Transverse colon (tissue), 4 donors: Measurements from ENCODE around the gene CHD1L. TPM values are rescaled to one million over a fixed set of nuclear protein-coding genes. Genes with fewer than 3 reads are reported as not detected.
"Not testable (repeated sequence)": the region's sequence is repeated elsewhere in the genome, so short reads cannot be mapped to it uniquely, and the experiment has no call there.

ENCODE experiments used
- DNase-seq: peaks from one replicate; pipeline ENCODE4 v3.0.0-alpha.2; 2019
- H3K27ac ChIP-seq, 4 donors: fragments of 200-600 bp; sonication (generic); 2 replicates each; pipeline ENCODE4 v1.5.1; 2016 to 2018; ENCODE audit warnings: inconsistent platforms in 4 of 4
- H3K27me3 ChIP-seq: fragments of 200-600 bp; sonication (generic); 2 replicates; pipeline ENCODE4 v1.5.1; 2017; ENCODE audit warnings: inconsistent platforms
- H3K36me3 ChIP-seq, 4 donors: fragments of 200-600 bp; sonication (generic); 2 replicates each; pipeline ENCODE4 v1.5.1; 2017 to 2019; ENCODE audit warnings: inconsistent platforms in 4 of 4
- H3K4me1 ChIP-seq, 4 donors: fragments of 200-600 bp; sonication (generic); 2 replicates each; pipeline ENCODE4 v1.5.1; 2017 to 2020; ENCODE audit warnings: inconsistent platforms in 4 of 4
- H3K4me3 ChIP-seq, 4 donors: fragments of 200-600 bp; sonication (generic); 1 replicate in 1 of 4; 2 replicates in 3 of 4; pipeline versions ENCODE4 v1.5.1 to v1.6.1; 2017 to 2019; ENCODE audit warnings: inconsistent platforms in 4 of 4
- H3K9me3 ChIP-seq, 2 donors: fragments of 200-600 bp; sonication (generic); 2 replicates each; pipeline ENCODE4 v1.5.1; 2017 to 2019; ENCODE audit warnings: inconsistent platforms in 2 of 2
- EP300 ChIP-seq: sonication (generic); formaldehyde crosslinking; IDR thresholded peaks from one replicate; pipeline ENCODE4 v1.6.1; 2017; ENCODE audit warnings: antibody characterized with exemption, low read depth
- POLR2A ChIP-seq: fragments of 450-650 bp; IDR thresholded peaks from one replicate; pipeline ENCODE4 v1.6.1; 2016; ENCODE audit warnings: antibody characterized with exemption, mild to moderate bottlenecking, moderate library complexity
- POLR2AphosphoS5 ChIP-seq, 3 donors: sonication (generic); formaldehyde crosslinking; IDR thresholded peaks; one replicate each; pipeline ENCODE4 v1.6.1; 2016; ENCODE audit warnings: antibody characterized with exemption in 3 of 3
- WGBS, 2 donors: methylation state at CpG; one replicate each; pipeline ENCODE4 v1.1.5; 2018; ENCODE audit warnings: low coverage in 1 of 2; 5-methylcytosine and 5-hydroxymethylcytosine counted together
- in situ Hi-C, 4 donors: fragments of 200-750 bp; cut with MboI; loops; one replicate each; pipeline versions ENCODE4 v1.15.0 to v1.15.1; 2017; ENCODE audit warnings: low sequenced_read_pairs in 3 of 4, low pct_ligation_motif_present in 1 of 4, low pct_unique_long_range_greater_than_20kb in 1 of 4
- intact Hi-C: fragments of 100-400 bp; cut with DNase I; formaldehyde crosslinking; loops from one replicate; pipeline ENCODE4 v1.15.1; 2023; ENCODE audit warnings: low total_unique reads
- total RNA-seq, 4 donors: library from RNA; depleted of rRNA; stranded (reverse); fragments of >200 nt; gene quantifications; one replicate each; pipeline ENCODE4 v1.1.0, GENCODE V29; 2016
- TF ChIP-seq, protein P1 (sequence below), 5 experiments: fragments of 200-600 bp in 3 of 5; fragments of 450-650 bp in 2 of 5; sonication (generic) in 3 of 5; IDR thresholded peaks; 1 replicate in 2 of 5; 2 replicates in 3 of 5; pipeline ENCODE4 v1.5.1; 2016 to 2017; ENCODE audit warnings: antibody characterized with exemption in 5 of 5, inconsistent platforms in 3 of 5, mild to moderate bottlenecking in 2 of 5, moderate library complexity in 1 of 5

The CHD1L gene
- total RNA-seq, 4 donors from 2014 or later = 27.1 to 32.9 (median 30.1) TPM

DNA sequence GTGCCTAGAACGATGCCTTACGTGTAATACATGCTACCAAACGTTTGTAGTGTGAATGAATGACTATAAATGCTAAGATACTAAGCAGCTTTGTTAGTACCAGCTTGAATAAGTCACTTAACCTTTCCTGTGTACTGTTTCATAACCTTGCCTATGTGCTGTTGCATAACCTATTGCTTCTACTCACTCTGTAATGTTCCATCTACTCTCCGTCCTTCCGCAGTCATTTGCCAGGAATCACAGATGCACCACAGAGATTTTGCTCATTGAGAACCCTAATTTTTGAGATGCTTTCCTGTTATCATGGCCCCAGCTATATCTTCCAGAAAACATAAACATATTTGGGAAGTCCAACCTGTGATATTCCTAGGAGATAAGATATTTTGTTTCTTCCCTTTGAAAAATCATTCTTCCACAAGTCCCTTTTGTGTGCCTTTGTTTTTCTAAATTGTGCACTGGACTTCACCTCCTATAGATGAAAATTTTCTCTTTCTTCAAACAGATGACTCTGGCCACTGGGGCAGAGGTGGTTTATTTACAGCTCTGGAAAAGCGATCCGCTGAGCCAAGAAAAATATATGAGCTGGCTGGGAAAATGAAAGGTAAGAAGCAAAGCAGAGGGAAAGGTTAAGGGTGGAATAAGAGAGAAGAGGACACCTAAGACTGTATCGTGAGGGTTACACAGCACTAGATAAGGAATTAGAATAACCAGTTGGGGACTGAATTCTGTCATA, 44.8 kb downstream of the CHD1L start:
- Histone ChIP-seq H3K36me3 (peaks cover 0 to 63% (median 20%) of the 10 kb centered on the region in 4 donors), H3K9me3 (no peaks in the 10 kb centered on the region), H3K27me3 (no peaks in the 10 kb centered on the region), H3K27ac (no peak overlapping the region), H3K4me3 (no peak overlapping the region), H3K4me1 (no peaks in the 10 kb centered on the region)
- no peak for DNase-seq
- in situ Hi-C loops (loop anchor here in 3 of 4 donors (25.0 kb wide), 1 partner anchor 350 kb away; no protein-coding TSS in a partner anchor), intact Hi-C loops (no loop called here)
- 95% methylated on average over 7 to 8 of the region's 8 CpGs for WGBS, 2 donors
- TF ChIP-seq POLR2AphosphoS5 (IDR thresholded peaks at IDR 0.05) (no peak), EP300 (no peak), POLR2A (no peak)
- TF ChIP-seq, protein P1, sequence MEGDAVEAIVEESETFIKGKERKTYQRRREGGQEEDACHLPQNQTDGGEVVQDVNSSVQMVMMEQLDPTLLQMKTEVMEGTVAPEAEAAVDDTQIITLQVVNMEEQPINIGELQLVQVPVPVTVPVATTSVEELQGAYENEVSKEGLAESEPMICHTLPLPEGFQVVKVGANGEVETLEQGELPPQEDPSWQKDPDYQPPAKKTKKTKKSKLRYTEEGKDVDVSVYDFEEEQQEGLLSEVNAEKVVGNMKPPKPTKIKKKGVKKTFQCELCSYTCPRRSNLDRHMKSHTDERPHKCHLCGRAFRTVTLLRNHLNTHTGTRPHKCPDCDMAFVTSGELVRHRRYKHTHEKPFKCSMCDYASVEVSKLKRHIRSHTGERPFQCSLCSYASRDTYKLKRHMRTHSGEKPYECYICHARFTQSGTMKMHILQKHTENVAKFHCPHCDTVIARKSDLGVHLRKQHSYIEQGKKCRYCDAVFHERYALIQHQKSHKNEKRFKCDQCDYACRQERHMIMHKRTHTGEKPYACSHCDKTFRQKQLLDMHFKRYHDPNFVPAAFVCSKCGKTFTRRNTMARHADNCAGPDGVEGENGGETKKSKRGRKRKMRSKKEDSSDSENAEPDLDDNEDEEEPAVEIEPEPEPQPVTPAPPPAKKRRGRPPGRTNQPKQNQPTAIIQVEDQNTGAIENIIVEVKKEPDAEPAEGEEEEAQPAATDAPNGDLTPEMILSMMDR (IDR thresholded peaks at IDR 0.05) = no peak

DNA sequence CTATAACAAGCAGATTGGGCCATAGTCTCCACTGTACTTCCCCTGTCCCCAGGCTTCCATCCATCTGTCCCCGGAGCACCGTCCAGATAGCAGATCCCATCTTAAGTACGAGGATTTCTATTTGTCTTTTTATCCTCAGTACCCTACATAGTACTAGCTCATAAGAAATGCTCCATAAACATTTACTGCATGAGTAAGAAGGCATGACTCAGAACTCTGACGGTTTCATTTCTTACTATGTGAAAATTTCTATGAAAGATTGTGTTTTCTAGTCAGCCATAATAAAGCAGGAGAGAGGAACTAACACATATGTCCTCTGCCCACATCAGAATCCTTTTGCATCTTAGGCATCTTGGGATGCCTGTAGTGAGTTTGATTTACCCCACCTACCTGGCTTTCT, 49.5 kb downstream of the CHD1L start:
- TF ChIP-seq EP300 (no peak), POLR2AphosphoS5 (IDR thresholded peaks at IDR 0.05) (no peak), POLR2A (no peak)
- TF ChIP-seq, protein P1 (IDR thresholded peaks at IDR 0.05) = no peak
- H3K36me3 ChIP-seq = peaks cover 0 to 82% (median 24%) of the 10 kb centered on the region in 4 donors

DNA sequence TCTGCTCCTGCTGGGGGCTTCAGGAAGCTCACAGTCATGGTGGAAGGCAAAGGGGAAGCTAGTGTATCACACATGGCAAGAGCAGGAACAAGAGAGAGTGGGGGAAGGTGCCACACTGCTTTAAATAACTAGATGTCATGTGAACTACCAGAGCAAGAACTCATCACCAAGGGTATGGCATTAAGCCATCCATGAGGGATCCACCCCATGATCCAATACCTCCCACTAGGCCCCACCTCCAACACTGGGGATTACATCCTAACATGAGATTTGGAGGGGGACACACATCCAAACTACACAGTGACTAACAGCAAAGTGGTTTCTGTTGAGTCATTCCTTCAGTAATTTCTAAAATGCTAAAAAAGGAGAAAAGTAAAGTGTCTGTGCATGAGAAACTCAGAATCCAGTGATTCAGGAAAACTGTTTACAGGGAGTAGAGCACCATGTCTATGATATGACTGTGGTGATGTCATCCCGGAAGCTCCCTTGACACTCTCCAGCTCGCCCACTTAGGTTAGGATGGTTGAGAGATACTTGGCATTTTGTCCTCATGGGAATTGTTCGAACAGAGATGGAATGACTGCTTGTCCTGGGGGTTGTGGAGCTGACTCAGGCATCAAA, 50.3 kb downstream of the CHD1L start:
- TF ChIP-seq EP300 (no peak), POLR2AphosphoS5 (IDR thresholded peaks at IDR 0.05) (no peak), POLR2A (no peak)
- TF ChIP-seq, protein P1 (IDR thresholded peaks at IDR 0.05) = no peak
- Histone ChIP-seq H3K4me3 (no peak overlapping the region), H3K27ac (no peak overlapping the region), H3K27me3 (no peaks in the 10 kb centered on the region), H3K4me1 (peaks cover 0 to 3% (median 0%) of the 10 kb centered on the region in 4 donors), H3K36me3 (peaks cover 0 to 82% (median 21%) of the 10 kb centered on the region in 4 donors), H3K9me3 (no peaks in the 10 kb centered on the region)
- WGBS, 2 donors = 77 to 82% methylated on average over 3 of the region's 3 CpGs
- in situ Hi-C loops (loop anchor here in 3 of 4 donors (25.0 kb wide), 1 partner anchor 345 kb away; no protein-coding TSS in a partner anchor), intact Hi-C loops (no loop called here)
- no peak for DNase-seq

More for the DNA sequence above, 49.5 kb downstream of the CHD1L start:
- H3K4me1 ChIP-seq = peaks cover 0 to 3% (median 0%) of the 10 kb centered on the region in 4 donors
- no peak overlapping the region for H3K27ac ChIP-seq
- 57 to 83% methylated on average over 1 to 4 of the region's 4 CpGs for WGBS, 2 donors
- in situ Hi-C loops = loop anchor here in 3 of 4 donors (25.0 kb wide), 1 partner anchor 345 kb away; no protein-coding TSS in a partner anchor
- intact Hi-C loops = no loop called here
- no peaks in the 10 kb centered on the region for H3K9me3 ChIP-seq
- H3K4me3 ChIP-seq = no peak overlapping the region
- no peak for DNase-seq
- H3K27me3 ChIP-seq = no peaks in the 10 kb centered on the region

DNA sequence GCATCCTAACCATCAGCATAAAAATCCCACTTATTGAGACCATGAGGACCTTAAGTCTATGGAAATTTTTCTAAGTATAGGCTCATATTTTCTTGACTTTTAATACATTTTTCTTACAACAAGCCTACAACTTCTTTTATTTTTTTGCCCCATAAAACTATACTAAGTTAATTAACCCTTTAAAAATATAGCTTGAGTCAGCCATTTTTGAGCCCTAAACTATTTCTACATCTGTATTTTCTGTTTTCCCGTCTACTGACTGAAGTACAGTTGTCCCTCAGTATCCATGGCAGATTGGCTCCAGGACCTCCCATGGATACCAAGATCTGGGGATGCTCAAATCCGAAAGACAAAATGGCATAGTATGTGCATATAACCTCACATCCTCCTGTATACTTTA, 55.0 kb downstream of the CHD1L start:
- H3K36me3 ChIP-seq = peaks cover 0 to 58% (median 18%) of the 10 kb centered on the region in 4 donors
- H3K4me3 ChIP-seq = no peak overlapping the region
- H3K27me3 ChIP-seq = no peaks in the 10 kb centered on the region
- 99 to 100% methylated on average over 2 of the region's 2 CpGs for WGBS, 2 donors
- in situ Hi-C loops (loop anchor here in 3 of 4 donors (25.0 kb wide), 1 partner anchor 340 kb away; no protein-coding TSS in a partner anchor), intact Hi-C loops (no loop called here)
- H3K9me3 ChIP-seq = peaks cover 10 to 28% of the 10 kb centered on the region in 2 donors
- peaks cover 0 to 3% (median 0%) of the 10 kb centered on the region in 4 donors for H3K4me1 ChIP-seq
- H3K27ac ChIP-seq = no peak overlapping the region
- TF ChIP-seq POLR2A (no peak), POLR2AphosphoS5 (IDR thresholded peaks at IDR 0.05) (no peak), EP300 (no peak)
- TF ChIP-seq, protein P1 (IDR thresholded peaks at IDR 0.05) = no peak
- no peak for DNase-seq

DNA sequence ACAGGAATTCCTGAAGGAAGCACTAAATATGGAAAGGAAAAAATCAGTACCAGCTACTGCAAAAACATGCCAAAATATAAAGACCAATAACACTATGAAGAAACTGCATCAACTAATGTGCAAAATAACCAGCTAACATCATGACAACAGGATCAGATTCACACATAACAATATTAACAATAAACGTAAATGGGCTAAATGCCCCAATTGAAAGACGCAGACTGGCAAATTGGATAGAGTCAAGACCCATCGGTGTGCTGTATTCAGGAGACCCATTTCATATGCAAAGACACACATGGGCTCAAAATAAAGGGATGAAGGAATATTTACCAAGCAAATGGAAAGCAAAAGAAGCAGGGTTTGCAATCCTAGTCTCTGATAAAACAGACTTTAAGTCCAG, 63.3 kb downstream of the CHD1L start:
- DNase-seq, intact Hi-C loops, in situ Hi-C loops, H3K27me3 ChIP-seq, H3K4me1 ChIP-seq, H3K36me3 ChIP-seq, H3K4me3 ChIP-seq, H3K27ac ChIP-seq: not testable (repeated sequence)
- WGBS, 2 donors = 95 to 97% methylated on average over 3 of the region's 3 CpGs
- peaks cover 45 to 46% of the 10 kb centered on the region in 2 donors for H3K9me3 ChIP-seq
